GM10266 (cell line): Measurements from ENCODE around the gene DSCAML1.

Experiments used
- DNase-seq: peaks from one replicate; pipeline ENCODE4 v3.0.0; 2012; ENCODE audit errors: extremely low spot score
- TF ChIP-seq, protein P1 (sequence below): IDR thresholded peaks from 2 replicates; pipeline ENCODE4 v1.5.1; 2012; ENCODE audit warnings: mild to moderate bottlenecking, low read depth; ENCODE audit not compliant: control insufficient read depth, insufficient read depth; ENCODE audit errors: missing control alignments

The DSCAML1 gene

DNA sequence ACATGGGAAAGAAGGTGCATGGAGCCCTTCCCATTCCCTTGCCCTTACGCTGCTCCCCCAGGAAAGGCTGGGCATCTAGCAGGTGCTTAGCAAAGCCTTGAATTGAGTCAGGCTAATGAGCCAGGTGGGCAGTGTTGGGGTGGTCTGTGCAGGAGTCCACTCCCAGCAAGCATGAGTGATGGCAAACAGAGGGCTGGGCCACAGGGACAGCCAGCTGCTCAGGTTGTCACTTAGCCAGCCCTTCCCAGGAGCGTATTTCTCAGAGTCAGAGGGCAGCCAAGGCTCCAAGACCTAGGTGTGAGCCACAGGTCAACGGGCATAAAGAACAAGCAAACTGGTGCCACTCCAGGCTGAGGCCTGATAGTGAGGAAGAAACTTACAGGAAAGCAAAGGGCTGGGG lies 149.8 kb downstream of the DSCAML1 start:
- TF ChIP-seq, protein P1, sequence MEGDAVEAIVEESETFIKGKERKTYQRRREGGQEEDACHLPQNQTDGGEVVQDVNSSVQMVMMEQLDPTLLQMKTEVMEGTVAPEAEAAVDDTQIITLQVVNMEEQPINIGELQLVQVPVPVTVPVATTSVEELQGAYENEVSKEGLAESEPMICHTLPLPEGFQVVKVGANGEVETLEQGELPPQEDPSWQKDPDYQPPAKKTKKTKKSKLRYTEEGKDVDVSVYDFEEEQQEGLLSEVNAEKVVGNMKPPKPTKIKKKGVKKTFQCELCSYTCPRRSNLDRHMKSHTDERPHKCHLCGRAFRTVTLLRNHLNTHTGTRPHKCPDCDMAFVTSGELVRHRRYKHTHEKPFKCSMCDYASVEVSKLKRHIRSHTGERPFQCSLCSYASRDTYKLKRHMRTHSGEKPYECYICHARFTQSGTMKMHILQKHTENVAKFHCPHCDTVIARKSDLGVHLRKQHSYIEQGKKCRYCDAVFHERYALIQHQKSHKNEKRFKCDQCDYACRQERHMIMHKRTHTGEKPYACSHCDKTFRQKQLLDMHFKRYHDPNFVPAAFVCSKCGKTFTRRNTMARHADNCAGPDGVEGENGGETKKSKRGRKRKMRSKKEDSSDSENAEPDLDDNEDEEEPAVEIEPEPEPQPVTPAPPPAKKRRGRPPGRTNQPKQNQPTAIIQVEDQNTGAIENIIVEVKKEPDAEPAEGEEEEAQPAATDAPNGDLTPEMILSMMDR, result no peak
- no peak for DNase-seq

DNA sequence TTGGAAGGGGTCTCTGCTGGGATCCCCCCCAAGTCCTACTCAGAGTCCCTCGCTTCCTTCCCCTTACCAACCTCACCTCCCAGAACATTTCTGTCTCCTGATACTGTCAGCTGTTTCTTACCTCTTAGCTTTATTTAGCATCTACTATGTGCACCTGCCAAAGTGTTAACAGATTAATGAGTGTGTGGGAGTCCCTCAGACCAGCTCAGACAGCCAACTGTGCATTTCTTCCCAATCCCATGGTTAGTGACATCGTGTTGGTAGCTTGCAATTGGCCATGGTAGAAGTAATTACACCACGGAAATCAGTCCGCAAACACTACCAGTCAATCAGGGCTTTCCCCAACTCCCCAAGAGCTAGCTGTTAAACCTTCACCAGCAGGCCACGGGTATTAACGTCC lies 150.6 kb downstream of the DSCAML1 start:
- no peak for DNase-seq
- TF ChIP-seq, protein P1, result no peak

DNA sequence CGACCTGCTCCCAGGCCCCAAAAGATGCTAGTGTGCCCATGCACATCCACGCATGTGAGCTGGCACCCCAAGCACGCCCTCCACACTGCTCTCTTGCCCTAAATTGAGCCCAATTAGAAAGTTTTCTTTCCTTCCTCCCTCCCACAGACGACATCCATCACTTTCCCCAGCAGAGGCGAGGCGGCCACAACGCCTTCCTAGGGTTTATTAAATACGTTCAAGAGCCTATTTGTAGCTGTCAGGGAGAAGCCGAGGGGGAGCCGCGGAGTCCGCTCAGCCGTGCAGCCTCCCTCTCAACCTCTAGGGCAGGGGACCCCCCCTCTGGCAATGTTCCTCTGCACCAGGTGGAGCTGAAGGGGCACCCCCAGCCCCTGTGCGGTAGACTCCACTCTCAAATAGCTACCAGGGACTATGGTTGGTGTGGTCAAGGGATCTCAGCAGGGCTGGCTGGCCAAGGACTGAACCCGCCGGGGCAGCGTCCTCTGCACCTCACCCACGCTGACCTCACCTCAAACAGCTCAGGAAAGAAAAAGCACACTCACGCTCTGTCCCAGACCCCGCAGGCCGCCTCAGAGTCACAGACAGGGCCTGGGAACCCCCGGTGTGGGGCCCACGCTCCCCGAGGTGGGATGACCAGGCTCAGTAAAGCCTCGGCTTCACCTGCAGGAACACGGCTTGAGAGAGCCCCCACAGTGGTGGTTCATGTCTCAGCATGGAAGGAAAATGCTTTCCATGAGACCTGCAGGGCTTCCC lies 152.4 kb downstream of the DSCAML1 start:
- no peak for DNase-seq
- TF ChIP-seq, protein P1, result no peak

DNA sequence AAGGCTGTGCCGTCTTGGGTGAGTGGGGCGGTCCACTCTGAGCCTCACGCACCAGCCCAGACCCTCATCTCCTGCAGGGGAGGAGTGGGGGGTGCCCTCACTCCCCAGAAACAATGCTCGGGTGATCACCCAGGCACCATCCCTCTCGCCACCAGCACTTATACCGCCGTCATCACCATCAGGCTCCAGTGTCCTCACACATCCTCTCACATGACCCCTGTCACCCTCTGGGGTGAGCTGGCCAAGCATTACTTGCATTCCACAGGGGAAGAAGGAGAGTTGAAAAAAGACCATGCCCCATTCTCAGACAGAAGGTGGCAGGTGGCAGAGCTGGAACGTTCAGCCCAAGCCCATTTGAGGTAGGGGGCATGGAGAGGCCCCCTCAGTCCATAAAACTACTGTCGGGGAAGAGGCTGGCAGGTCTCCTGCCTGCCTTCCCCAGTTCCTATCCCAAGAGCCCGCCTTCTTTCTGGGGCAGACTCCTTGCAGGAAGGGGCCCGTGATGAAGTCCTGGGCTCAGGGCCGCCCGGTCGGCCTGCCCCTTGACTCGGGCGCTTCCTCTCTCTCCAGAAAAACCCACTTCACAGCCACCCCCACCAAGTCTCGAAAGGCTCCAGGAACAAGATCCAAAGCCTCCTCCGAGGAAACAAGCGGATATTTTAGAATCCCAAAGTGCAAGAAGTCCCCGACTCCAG lies 153.3 kb downstream of the DSCAML1 start:
- no peak for DNase-seq
- TF ChIP-seq, protein P1, result no peak

DNA sequence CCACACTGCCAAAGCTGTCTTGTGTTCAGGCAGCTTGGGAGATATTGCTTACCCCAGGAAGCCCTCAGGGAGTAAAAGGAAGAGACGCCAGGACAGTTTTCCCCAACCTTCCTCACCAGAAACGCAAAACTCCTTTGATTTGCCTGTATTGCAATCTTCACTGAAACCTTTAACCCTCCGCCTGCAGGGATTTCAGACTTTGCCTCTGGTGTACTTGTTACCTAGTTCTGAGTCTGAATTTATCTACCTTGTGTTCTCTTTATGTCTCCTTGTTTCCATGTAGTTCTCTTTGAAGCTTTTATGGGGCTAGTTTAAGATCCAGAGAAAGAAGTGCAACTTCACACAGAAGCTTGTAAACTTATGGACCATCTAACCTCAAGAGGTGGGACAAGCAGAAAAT lies 154.2 kb downstream of the DSCAML1 start:
- no peak for DNase-seq

DNA sequence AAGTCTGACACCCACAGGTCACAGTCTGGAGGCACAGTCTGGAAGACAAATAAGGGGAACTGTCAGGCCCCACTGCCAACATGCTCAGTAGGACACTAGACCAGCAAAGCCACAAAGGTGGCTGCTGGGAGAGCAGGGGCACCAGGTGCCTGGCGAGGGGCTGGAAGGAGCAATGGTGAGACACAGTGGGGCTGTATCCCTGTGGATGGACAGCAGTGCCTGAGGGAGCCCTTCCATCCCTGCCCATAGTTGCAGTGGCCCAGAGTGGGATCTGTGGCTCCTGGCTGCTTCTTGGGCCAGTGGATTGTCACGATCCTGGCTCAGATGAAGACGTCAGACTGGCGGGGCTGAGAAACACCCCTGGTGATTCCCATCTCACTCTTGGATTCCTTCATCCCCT lies 154.6 kb downstream of the DSCAML1 start:
- TF ChIP-seq, protein P1, result no peak
- DNase-seq, result no peak

More for the DNA sequence above, 154.2 kb downstream of the DSCAML1 start:
- TF ChIP-seq, protein P1, result no peak
